GM12891 (cell line): Measurements from ENCODE around the gene FHOD1.

ENCODE experiments used
- DNase-seq: peaks from one replicate; pipeline ENCODE4 v3.0.0; 2011; ENCODE audit warnings: low spot score; ENCODE audit not compliant: insufficient read length
- FAIRE-seq: peaks from 2 replicates; lab custom pipeline; 2011; peaks lifted over from hg19 to GRCh38; lab: Jason Lieb, UNC
- PAX5 ChIP-seq: IDR thresholded peaks from 2 replicates; pipeline ENCODE4 v1.6.1; 2011; ENCODE audit warnings: low read length, moderate library complexity, mild to moderate bottlenecking; ENCODE audit not compliant: insufficient read depth, severe bottlenecking
- POLR2A ChIP-seq: IDR thresholded peaks from 2 replicates; pipeline ENCODE4 v1.6.1; 2011; ENCODE audit warnings: low read depth, low read length, control low read depth
- POLR2AphosphoS5 ChIP-seq: IDR thresholded peaks from 2 replicates; pipeline ENCODE4 v1.6.1; 2011; ENCODE audit warnings: low read depth, low read length, control low read depth
- POU2F2 ChIP-seq: IDR thresholded peaks from 2 replicates; pipeline ENCODE4 v1.6.1; 2011; ENCODE audit warnings: low read depth, mild to moderate bottlenecking, control low read depth, low read length, moderate library complexity
- SPI1 ChIP-seq: IDR thresholded peaks from 2 replicates; pipeline ENCODE4 v1.6.1; 2011; ENCODE audit warnings: low read depth, low read length, control low read depth
- TAF1 ChIP-seq: IDR thresholded peaks from 2 replicates; pipeline ENCODE4 v1.6.1; 2011; ENCODE audit warnings: low read depth, low read length, control low read depth

Gene FHOD1

GRCh38 chr16:67283826-67284555, 36.7 kb upstream of the FHOD1 start:
- FAIRE-seq: no peak
- no peak for DNase-seq
- TF ChIP-seq PAX5 (no peak), TAF1 (no peak), POLR2AphosphoS5 (no peak), POLR2A (no peak), POU2F2 (no peak), SPI1 (no peak)

DNA sequence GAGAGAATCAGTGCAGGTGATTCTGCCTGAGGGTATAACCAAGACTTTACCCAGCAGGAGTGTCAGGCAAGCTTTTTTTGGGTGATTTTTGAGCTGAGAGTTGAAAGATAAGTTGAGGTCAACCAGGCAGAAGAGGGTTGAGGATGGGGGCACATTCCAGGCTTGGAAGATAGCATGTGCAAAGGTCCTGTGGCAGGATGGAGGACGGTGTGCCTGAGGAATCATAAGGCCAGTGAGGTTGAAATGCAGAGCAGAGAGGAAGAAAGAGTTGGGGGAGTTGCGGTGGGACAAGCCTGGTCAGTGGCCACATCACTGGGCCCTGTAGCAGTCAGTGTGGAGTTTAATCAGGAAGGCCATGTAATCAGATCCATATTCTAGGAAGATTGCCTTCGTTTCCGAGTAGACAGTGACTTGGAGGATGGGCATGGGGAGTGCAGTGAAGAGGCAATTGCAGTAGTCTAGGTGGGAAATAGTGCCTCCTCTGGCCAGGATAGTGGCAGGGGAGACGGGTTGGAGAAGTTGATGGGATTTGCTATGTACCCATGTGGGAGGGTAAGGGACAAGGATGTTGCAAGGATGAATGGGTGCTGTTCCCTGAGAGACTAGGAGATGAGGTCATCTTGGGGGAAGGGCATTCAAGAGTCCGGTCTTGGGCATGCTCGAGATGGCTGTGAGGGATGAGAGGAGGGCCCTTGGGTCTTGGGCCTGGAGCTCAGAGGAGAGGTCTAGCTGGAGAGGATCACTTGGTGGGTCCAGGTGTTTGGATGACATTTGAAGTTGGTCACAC, 36.0 kb upstream of the FHOD1 start:
- DNase-seq: no peak
- TF ChIP-seq POLR2AphosphoS5: no peak
- TF ChIP-seq TAF1: no peak
- no peak for TF ChIP-seq PAX5
- TF ChIP-seq POLR2A: no peak
- TF ChIP-seq SPI1: no peak
- no peak for TF ChIP-seq POU2F2
- no peak for FAIRE-seq

GRCh38 chr16:67282447-67282805, 35.1 kb upstream of the FHOD1 start:
- FAIRE-seq (no peak), DNase-seq (no peak)
- TF ChIP-seq POLR2A: no peak
- no peak for TF ChIP-seq SPI1
- no peak for TF ChIP-seq POU2F2
- TF ChIP-seq PAX5: no peak
- no peak for TF ChIP-seq POLR2AphosphoS5
- TF ChIP-seq TAF1: no peak

DNA sequence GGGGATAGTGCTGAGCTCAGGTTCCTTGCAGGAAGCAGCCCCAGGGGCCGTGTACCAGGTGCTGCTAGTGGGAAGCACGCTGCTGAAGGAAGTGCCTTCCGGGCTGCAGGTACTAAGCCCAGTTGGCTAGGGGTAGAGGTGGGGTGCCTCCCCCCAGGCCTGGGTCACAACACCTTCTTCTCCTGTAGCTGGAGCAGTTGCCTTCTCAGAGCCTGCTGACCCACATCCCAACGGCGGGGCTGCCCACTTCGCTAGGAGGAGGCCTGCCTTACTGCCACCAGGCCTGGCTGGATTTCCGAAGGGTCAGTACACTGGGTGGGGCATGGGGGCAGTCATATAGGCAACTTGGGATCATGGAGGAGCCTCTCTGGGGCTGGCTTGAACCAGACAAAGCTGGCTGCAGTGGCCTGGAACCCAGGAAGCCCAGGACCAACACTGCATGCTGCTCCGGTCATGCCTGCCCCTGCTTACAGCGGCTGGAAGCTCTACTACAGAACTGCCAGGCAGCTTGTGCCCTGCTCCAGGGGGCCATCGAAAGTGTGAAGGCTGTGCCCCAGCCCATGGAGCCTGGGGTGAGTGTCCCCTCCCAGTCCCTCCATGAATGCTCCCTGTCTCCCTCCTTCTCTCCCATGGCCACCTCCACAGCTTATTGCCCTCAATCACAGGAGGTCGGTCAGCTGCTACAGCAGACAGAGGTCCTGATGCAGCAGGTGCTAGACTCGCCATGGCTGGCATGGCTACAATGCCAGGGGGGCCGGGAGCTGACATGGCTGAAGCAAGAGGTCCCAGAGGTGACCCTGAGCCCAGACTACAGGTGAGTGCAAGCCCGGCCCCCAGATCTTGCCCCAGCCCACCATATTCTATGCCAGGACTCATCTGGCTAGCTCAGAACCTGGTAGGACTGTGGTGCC, 34.5 kb upstream of the FHOD1 start:
- DNase-seq: no peak
- TF ChIP-seq SPI1 (no peak), PAX5 (no peak)

DNA sequence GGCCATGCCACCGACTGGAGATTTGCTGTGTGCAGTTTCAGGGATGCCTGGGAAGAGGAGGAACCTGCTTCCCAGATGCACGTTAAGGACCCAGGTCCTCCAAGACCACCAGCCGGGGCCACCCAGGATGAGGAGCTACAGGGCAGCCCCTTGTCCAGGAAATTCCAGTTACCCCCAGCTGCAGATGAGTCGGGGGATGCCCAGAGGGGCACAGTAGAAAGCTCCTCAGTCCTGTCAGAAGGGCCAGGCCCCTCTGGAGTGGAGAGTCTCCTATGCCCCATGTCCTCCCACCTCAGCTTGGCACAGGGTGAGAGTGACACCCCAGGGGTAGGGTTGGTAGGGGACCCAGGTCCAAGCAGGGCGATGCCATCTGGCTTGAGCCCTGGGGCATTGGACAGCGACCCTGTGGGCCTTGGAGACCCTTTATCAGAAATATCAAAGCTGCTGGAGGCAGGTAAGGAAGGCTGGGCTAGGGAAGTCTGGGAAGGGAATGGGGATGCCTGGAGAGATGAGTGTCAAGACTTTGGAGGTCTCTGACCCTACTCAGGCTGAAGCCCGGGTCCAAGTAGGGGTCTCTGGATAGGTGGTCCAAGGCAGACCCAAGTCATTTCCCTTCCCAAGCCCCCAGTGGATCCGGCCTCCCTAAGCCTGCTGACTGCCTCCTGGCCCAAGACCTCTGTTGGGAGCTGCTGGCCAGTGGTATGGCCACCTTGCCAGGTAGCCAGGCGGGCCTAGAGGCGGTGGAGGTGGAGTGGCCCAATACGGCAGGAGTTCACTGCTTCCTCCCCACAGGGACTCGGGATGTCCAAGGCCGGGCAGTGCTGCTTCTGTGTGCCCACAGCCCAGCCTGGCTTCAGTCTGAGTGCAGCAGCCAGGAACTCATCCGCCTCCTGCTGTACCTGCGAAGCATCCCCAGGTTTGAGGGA, 33.1 kb upstream of the FHOD1 start:
- FAIRE-seq: no peak

More for the DNA sequence above, 34.5 kb upstream of the FHOD1 start:
- no peak for FAIRE-seq

GRCh38 chr16:67279296-67280089, 32.2 kb upstream of the FHOD1 start, which contains the start of gene PLEKHG4:
Gene PLEKHG4, plus strand, starts transcription at chr16:67279532. Its CDS starts 513 bp downstream, at chr16:67280045.
- DNase-seq (peak; percentile 99), FAIRE-seq (peak; percentile 98)
- TF ChIP-seq POLR2A (no peak), POLR2AphosphoS5 (no peak), TAF1 (peak; percentile 33; the same call in 1 of the 2 replicates), POU2F2 (0 out of 2 replicates have a peak, but pooled peaks have one; percentile 26), SPI1 (no peak), PAX5 (peak; percentile 82)

More for the DNA sequence above, 33.1 kb upstream of the FHOD1 start:
- no peak for DNase-seq
- TF ChIP-seq POU2F2 (no peak), PAX5 (no peak), TAF1 (no peak), POLR2A (no peak), SPI1 (no peak), POLR2AphosphoS5 (no peak)

- DNase-seq (peak; percentile 76), FAIRE-seq (no peak)
- TF ChIP-seq TAF1 (no peak), PAX5 (no peak)
Observed at GRCh38 chr16:67278773-67279295, 31.6 kb upstream of the FHOD1 start.
